ENCODE results near the gene GATB.
A peak's percentile ranks its signal among the peaks of the same experiment; 100 is the strongest.
"Not testable (repeated sequence)": the region's sequence is repeated elsewhere in the genome, so short reads cannot be mapped to it uniquely, and the experiment has no call there.

Gene GATB

GRCh38 chr4:151731670-151732069 lies 29.1 kb downstream of the GATB start:
- DNase-seq (ENCODE audit: low read depth, low spot score) = not testable (repeated sequence)

- DNase-seq (ENCODE audit: low read depth, low spot score) = no peak
These were observed 30.9 kb downstream of the GATB start for GRCh38 chr4:151729731-151730559.

GRCh38 chr4:151728679-151729078 lies 32.1 kb downstream of the GATB start:
- DNase-seq (ENCODE audit: low read depth, low spot score) = no peak

- DNase-seq (ENCODE audit: low read depth, low spot score) = no peak
These were observed 32.8 kb downstream of the GATB start for GRCh38 chr4:151728006-151728405.

GRCh38 chr4:151727365-151727764 lies 33.4 kb downstream of the GATB start:
- no peak for DNase-seq (ENCODE audit: low read depth, low spot score)

GRCh38 chr4:151725087-151725486 lies 35.7 kb downstream of the GATB start:
- DNase-seq (ENCODE audit: low read depth, low spot score) = no peak

- no peak for DNase-seq (ENCODE audit: low read depth, low spot score)
These were observed 38.9 kb downstream of the GATB start for GRCh38 chr4:151721916-151722315.

- no peak for DNase-seq (ENCODE audit: low read depth, low spot score)
These were observed 39.3 kb downstream of the GATB start for GRCh38 chr4:151721466-151721865.

GRCh38 chr4:151719956-151720334 lies 40.9 kb downstream of the GATB start:
- DNase-seq (ENCODE audit: low read depth, low spot score) = peak; percentile 20

- DNase-seq (ENCODE audit: low read depth, low spot score) = peak; percentile 66
These were observed 41.5 kb downstream of the GATB start for GRCh38 chr4:151718984-151719955.

GRCh38 chr4:151717909-151718628 lies 42.7 kb downstream of the GATB start:
- peak; percentile 58 for DNase-seq (ENCODE audit: low read depth, low spot score)

GRCh38 chr4:151717314-151717713 lies 43.5 kb downstream of the GATB start:
- DNase-seq (ENCODE audit: low read depth, low spot score) = peak; percentile 59

GRCh38 chr4:151716324-151716723 lies 44.5 kb downstream of the GATB start:
- no peak for DNase-seq (ENCODE audit: low read depth, low spot score)

GRCh38 chr4:151715881-151716280 lies 44.9 kb downstream of the GATB start:
- no peak for DNase-seq (ENCODE audit: low read depth, low spot score)

GRCh38 chr4:151712777-151713176 lies 48.0 kb downstream of the GATB start:
- no peak for DNase-seq (ENCODE audit: low read depth, low spot score)

- DNase-seq (ENCODE audit: low read depth, low spot score) = peak; percentile 52
These were observed 49.2 kb downstream of the GATB start for GRCh38 chr4:151711646-151712045.

GRCh38 chr4:151709587-151709986 lies 51.2 kb downstream of the GATB start:
- no peak for DNase-seq (ENCODE audit: low read depth, low spot score)

- DNase-seq (ENCODE audit: low read depth, low spot score) = no peak
These were observed 51.7 kb downstream of the GATB start for GRCh38 chr4:151709071-151709470.

GRCh38 chr4:151708100-151708499 lies 52.7 kb downstream of the GATB start:
- no peak for DNase-seq (ENCODE audit: low read depth, low spot score)

- no peak for DNase-seq (ENCODE audit: low read depth, low spot score)
These were observed 57.4 kb downstream of the GATB start for GRCh38 chr4:151703401-151703800.

- no peak for DNase-seq (ENCODE audit: low read depth, low spot score)
These were observed 58.6 kb downstream of the GATB start for GRCh38 chr4:151702256-151702655.
